ENCODE measurements around the gene NUP205. TPM values are rescaled to one million over a fixed set of nuclear protein-coding genes. Genes with fewer than 3 reads are reported as not detected.

NUP205 gene
- total and polyA plus RNA-seq, 2 experiments from 2014 or later: 15.2 to 44.6 TPM

GRCh38 chr7:135512135-135512887 lies 45.4 kb upstream of the NUP205 start:
- 94% methylated on average over 2 of the region's 2 CpGs for WGBS (ENCODE audit: low lambda C conversion rate, missing lambda C conversion rate)
- Histone ChIP-seq H3K9me2 (replicated peaks; ENCODE audit: insufficient read depth) (no peaks in the 10 kb centered on the region), H3K36me3 (replicated peaks; ENCODE audit: insufficient read depth, low read depth) (no peaks in the 10 kb centered on the region), H3K27me3 (no peaks in the 10 kb centered on the region), H2AFZ (no peak overlapping the region), H3K4me3 (no peak overlapping the region), H3K4me1 (ENCODE audit: insufficient read depth) (peaks cover 12% of the 10 kb centered on the region), H3K9me3 (ENCODE audit: low read depth) (no peaks in the 10 kb centered on the region), H3K79me2 (peaks cover 22% of the 10 kb centered on the region), H3K27ac (no peak overlapping the region), H4K20me1 (ENCODE audit: insufficient read depth, poor library complexity, severe bottlenecking) (peaks cover 17% of the 10 kb centered on the region), H3K4me2 (no peak overlapping the region)
- DNase-seq (ENCODE audit: low spot score): peak; percentile 63
- TF ChIP-seq CTCF (IDR thresholded peaks at IDR 0.05; ENCODE audit: poor library complexity) (peak; percentile 47), EZH2phosphoT487 (IDR thresholded peaks at IDR 0.05; ENCODE audit: low read depth, severe bottlenecking, unreplicated experiment) (no peak)

DNA sequence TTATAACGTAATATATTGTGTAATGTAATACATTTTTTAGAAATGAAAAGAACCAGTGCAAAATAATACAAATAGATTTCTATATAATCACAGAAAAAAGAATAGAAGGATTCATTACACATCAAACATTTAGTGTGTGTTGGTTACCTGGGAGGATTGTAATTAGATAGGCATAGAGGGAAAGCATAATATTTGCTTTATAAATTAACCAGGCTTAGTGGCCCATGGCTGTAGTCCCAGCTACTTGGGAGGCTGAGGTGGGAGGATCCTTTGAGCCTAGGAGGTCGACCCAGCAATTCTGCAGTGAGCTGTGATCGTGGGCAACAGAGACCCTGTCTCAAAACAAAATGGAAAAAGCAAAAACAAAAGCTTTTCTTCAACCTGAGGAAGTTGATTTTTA lies 42.9 kb upstream of the NUP205 start:
- no peaks in the 10 kb centered on the region for H3K79me2 ChIP-seq
- H4K20me1 ChIP-seq (ENCODE audit: insufficient read depth, poor library complexity, severe bottlenecking): no peaks in the 10 kb centered on the region
- H3K4me1 ChIP-seq (ENCODE audit: insufficient read depth): no peaks in the 10 kb centered on the region
- no peaks in the 10 kb centered on the region for H3K36me3 ChIP-seq (replicated peaks; ENCODE audit: insufficient read depth, low read depth)
- no peaks in the 10 kb centered on the region for H3K9me2 ChIP-seq (replicated peaks; ENCODE audit: insufficient read depth)
- TF ChIP-seq CTCF (IDR thresholded peaks at IDR 0.05; ENCODE audit: poor library complexity): no peak
- no peak for TF ChIP-seq EZH2 (IDR thresholded peaks at IDR 0.05; ENCODE audit: borderline replicate concordance)
- TF ChIP-seq EZH2phosphoT487 (IDR thresholded peaks at IDR 0.05; ENCODE audit: low read depth, severe bottlenecking, unreplicated experiment): no peak
- H2AFZ ChIP-seq: no peak overlapping the region
- no peak overlapping the region for H3K4me2 ChIP-seq
- WGBS (ENCODE audit: low lambda C conversion rate, missing lambda C conversion rate): 65% methylated on average over 3 of the region's 3 CpGs
- no peak for DNase-seq (ENCODE audit: low spot score)
- no peak overlapping the region for H3K4me3 ChIP-seq
- H3K27ac ChIP-seq: no peak overlapping the region
- H3K27me3 ChIP-seq: no peaks in the 10 kb centered on the region
- H3K9me3 ChIP-seq (ENCODE audit: low read depth): no peaks in the 10 kb centered on the region

- TF ChIP-seq EZH2 (IDR thresholded peaks at IDR 0.05; ENCODE audit: borderline replicate concordance): no peak
- TF ChIP-seq CTCF (IDR thresholded peaks at IDR 0.05; ENCODE audit: poor library complexity): no peak
- TF ChIP-seq EZH2phosphoT487 (IDR thresholded peaks at IDR 0.05; ENCODE audit: low read depth, severe bottlenecking, unreplicated experiment): no peak
- no peaks in the 10 kb centered on the region for H3K9me2 ChIP-seq (replicated peaks; ENCODE audit: insufficient read depth)
Measured at GRCh38 chr7:135517060-135517459, 40.7 kb upstream of the NUP205 start.

More at GRCh38 chr7:135517060-135517459, 40.7 kb upstream of the NUP205 start:
- H3K79me2 ChIP-seq: no peaks in the 10 kb centered on the region
- no peaks in the 10 kb centered on the region for H3K27me3 ChIP-seq
- no peaks in the 10 kb centered on the region for H3K36me3 ChIP-seq (replicated peaks; ENCODE audit: insufficient read depth, low read depth)
- H3K4me2 ChIP-seq: no peak overlapping the region
- H3K4me3 ChIP-seq: no peak overlapping the region
- no peaks in the 10 kb centered on the region for H3K4me1 ChIP-seq (ENCODE audit: insufficient read depth)
- H3K27ac ChIP-seq: no peak overlapping the region
- H2AFZ ChIP-seq: no peak overlapping the region
- DNase-seq (ENCODE audit: low spot score): no peak
- H3K9me3 ChIP-seq (ENCODE audit: low read depth): no peaks in the 10 kb centered on the region
- H4K20me1 ChIP-seq (ENCODE audit: insufficient read depth, poor library complexity, severe bottlenecking): no peaks in the 10 kb centered on the region
- WGBS (ENCODE audit: low lambda C conversion rate, missing lambda C conversion rate): 74% methylated on average over 3 of the region's 3 CpGs

Measured in hepatocyte (in vitro differentiated cells).